Measurements from ENCODE around the gene POLD4.

The POLD4 gene

DNA sequence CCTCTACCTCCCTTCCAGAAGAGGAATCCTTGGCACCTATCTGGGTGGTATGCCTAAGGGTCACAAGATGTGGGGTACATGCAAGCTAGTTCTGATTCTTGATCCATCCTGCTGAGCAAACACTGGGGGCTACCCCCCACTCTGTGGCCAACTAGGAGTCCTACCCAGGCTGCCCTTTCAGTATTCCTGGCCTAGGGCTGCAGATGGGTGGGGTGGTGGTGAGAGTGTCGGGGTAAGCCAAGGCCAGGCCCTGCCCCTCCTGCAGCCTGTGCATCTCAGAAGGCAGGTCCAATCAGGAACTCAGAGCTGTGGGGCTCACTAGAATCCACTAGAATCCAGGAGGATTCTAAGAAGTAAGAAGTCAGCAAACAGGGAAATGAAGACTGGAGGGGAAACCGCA, 39.1 kb downstream of the POLD4 start:
- no peak for DNase-seq (ENCODE audit: low spot score)

DNA sequence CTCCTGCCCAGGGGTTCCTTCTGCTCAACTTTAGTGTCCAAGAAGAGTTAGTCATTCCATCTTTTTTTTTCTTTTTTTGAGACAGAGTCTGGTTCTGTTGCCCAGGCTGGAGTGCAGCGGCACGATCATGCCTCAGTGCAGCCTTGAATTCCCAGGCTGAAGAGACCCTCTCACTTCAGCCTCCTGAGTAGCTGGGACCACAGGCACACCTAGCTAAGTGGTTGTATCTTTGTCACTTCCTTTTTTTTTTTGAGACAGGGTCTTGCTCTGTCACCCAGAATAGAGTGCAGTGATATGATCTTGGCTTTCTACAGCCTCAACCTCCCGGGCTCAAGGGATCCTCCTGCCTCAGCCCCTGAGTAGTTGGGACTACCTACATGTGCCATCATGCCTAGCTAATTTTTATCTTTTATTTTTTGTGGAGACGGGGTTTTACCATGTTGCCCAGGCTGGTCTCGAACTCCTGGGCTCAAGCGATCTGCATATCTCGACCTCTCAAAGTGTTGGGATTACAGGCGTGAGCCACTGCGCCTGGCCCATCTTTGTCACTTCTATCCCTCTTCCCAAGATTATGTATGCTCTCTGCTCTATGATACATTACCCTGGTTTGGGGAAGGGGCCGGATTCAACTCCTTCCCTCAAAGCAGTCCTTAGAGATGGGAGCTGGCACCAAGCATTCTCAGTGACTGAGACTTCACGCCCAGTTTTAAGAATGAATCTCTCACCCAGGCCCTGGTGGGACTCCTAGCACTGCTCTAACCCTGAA, 40.0 kb downstream of the POLD4 start:
- no peak for DNase-seq (ENCODE audit: low spot score)

DNA sequence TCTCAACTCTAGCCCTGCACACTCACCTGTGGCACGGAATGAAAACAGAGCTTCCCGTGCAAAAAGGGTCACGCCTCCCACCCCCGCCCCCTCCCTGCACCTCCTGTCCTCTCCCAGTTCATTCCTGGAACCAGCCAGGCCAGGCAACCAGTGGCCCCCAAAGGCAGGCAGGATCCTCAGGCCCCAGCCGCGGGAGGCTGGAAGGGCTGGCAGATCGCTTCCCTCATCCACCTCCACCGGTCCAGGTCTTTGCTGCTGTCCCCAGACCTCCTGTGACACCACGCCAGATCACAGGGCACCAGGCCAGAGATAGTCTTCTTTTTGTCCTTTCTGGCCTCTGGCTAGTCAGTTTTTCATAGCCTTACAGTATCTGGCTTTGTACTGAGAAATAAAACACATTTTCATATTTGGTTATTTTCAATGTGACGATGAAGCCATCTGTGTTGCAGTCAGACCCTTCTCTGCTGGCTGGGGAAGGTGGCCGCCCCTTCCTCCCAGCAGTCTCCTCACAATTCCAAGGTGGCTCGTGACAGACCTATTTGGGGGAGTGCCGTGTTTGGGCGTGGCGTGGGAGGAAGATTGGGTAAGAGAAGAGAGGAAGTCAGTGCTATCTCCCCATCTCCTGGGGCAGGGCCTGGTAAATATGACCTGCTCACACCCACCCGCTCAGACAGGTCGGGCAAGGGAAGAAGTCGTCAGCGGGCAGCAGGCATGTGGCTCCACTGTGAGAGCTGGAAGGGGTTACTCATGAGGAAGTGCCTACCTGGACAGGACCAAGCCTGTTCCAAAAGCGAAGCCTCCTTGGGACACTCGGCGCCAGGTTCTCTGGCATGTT, 40.9 kb downstream of the POLD4 start:
- no peak for DNase-seq (ENCODE audit: low spot score)

DNA sequence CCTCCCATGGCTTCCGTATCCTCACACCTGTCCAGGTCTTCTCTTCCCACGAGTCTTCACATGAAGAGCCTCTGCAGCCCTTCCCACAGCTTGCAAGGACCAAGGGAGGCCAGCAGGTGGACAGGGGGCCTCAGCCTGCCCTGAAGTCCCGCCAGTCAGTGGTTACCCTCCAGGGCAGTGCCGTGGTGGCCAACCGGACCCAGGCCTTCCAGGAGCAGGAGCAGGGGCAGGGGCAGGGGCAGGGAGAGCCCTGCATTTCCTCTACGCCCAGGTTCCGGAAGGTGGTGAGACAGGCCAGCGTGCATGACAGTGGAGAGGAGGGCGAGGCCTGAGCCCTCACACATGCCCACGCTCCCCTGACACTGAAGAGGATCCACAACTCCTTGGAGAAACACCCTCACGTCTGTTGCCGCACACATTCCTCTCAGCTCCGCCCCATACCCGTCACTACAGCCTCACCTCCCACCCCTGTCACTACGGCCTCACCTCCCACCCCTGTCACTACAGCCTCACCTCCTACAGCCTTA, 41.7 kb downstream of the POLD4 start:
- no peak for DNase-seq (ENCODE audit: low spot score)

DNA sequence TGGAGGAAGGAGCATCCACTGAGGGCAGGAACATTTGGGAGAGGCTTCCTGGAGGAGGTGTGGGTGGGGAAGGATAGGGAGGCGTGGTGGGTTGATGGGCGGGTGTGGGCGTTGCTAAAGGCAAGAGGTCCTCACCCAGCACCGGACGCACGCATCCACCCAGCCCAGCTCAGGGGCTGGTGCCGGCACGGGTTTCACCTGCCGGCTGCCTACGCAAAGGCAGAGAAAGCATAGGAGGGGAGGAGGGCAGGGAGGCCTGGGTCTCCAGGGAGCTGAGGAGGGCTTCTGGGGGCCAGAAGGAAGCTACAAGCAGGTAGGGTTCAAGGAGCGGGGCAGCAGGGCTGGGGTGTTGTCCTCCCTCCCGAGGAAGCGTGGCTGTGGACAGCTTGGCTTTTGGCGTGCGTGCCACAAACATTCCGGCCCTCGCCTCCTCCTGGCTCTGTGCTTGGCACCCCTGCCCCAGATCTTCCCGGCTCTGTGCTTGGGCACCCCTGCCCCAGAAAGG, 42.2 kb downstream of the POLD4 start:
- no peak for DNase-seq (ENCODE audit: low spot score)

DNA sequence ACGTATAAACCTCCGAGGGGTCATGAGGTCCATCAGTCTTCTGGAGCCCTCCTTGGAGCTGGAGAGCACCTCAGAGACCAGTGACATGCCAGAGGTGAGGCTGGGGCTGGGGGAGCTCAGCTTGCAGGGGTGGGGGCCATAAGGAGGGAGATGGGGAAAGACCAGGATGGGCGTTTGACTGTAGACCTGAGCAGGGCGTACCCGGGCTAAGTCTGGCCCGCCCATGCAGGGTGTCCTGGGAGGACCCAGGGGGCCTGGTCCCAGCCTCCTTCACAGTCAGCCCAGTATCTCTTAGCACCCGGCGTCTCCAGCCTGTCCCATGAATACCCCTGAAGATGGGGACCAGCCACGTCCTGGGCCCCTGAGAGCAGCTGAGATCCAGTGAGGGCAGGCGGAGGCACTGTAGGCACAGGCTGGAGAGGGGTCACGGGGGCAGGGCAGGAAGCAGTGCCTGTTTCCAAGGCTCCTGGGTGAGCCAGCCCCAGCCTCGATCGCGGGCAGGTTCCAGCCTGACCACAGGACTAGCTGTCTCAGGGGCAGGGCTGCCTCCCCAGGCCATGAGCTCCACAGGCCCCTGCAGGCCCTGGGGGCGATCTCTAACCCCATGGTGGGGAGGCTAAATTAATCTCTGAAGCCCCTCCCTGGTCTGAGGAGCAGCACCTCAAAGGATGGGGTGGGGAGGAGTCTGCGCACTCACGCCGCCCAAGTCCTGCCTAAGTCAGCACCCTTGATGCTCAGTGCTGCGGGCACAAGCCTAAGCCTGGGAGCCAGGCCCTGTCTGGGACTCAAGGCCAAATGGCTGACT, 42.9 kb downstream of the POLD4 start:
- DNase-seq (ENCODE audit: low spot score) = no peak

DNA sequence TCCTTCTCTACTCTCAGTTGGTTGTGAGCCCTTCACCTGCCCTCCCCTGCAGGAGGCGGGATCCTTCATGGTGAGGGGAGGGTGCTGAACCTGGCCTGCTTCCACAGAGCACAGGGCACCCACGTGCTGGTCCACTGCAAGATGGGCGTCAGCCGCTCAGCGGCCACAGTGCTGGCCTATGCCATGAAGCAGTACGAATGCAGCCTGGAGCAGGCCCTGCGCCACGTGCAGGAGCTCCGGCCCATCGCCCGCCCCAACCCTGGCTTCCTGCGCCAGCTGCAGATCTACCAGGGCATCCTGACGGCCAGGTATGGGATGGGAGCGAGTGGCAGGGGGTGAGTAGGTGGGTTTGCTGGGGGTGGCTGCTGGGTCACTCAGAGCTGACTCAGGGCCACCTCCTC, 43.7 kb downstream of the POLD4 start:
- no peak for DNase-seq (ENCODE audit: low spot score)

DNA sequence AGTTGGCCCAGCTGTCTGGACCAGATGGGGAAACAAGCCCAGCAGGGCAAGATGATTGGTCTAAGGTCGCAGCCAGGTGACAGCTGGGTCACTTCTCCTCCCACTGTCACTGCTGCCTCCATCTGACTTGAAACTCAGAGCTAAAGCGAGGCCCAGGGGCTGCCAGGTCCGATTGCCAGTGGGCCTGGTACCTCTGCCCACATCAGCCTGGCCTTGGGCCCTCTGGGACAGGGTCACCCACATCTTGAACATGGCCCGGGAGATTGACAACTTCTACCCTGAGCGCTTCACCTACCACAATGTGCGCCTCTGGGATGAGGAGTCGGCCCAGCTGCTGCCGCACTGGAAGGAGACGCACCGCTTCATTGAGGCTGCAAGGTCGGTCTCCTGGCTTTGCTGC, 44.2 kb downstream of the POLD4 start:
- DNase-seq (ENCODE audit: low spot score) = no peak

DNA sequence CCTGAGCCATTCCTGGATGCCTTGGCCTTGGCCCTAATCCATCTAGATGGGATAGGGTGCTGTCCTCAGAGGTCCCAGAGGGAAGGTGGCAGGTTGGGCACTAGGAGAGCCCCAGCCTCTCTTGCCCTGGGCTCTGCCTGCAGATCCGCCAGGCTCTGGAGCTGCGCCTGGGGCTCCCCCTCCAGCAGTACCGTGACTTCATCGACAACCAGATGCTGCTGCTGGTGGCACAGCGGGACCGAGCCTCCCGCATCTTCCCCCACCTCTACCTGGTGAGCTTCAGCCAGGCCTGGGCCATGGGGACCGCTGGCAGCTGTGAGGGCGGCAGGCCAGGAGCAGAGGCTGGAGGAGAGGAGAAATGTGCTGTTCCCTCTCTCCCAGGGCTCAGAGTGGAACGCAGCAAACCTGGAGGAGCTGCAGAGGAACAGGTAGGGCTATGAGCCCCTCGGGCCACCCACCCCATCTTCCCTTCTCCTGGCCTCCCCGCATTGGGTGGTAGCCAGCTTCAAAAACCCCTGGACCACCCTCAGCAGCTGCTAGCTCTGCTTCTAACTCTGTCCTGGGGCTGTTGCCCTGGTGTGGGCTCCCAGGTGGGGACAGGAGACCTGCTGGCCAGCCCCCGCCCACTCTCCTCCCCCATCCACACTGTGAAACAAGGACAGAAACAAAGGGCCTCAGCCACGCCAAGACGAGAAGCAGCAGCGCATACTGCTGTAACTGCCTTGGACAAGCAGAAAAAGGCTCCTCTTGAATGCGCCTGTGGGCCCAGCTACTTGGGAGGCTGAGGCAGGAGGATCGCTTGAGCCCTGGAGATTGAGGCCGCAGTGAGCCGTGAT, 45.1 kb downstream of the POLD4 start:
- DNase-seq (ENCODE audit: low spot score) = no peak

DNA sequence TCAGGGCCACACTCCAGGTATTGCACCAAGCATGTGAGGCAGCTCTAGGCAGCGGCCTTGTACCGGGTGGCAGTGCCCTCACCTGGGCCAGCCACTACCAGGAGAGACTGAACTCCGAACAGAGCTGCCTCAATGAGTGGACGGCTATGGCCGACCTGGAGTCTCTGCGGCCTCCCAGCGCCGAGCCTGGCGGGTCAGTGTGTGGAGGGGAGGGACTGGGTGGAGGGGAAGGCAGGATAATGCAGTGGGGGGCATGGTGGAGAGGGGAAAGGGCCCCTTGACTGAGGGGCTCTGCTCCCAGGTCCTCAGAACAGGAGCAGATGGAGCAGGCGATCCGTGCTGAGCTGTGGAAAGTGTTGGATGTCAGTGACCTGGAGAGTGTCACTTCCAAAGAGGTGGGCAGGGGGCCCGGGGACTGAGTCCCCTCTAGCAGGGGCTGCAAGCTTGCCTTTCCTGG, 45.8 kb downstream of the POLD4 start:
- no peak for DNase-seq (ENCODE audit: low spot score)

DNA sequence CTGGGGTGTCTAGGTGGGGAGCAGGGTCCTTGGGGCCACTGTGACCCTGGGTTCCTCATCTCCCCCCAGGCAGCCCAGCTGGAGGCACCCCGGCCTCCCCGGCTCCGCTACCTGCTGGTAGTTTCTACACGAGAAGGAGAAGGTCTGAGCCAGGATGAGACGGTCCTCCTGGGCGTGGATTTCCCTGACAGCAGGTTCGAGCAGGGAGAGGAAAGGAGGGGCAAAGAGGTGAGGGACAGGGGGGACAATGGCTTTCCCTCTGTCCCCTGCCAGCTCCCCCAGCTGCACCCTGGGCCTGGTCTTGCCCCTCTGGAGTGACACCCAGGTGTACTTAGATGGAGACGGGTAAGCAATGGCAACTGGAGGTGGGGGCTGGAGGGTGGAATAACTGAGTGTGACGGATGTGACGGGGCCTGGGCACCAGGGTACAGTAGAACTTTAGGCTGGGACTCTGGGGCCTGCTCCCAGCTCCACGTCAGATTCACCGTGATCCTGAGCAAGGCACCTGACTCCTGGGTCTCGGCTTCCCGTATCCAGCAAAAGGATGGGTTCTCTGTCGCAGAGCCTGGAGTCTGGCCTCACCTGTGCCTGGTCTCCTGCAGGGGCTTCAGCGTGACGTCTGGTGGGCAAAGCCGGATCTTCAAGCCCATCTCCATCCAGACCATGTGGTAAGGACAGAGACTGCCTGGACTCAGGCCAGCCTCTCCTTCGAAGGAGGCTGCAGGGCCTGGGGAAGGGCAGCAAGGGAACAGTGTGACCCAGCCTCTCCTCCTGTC, 46.4 kb downstream of the POLD4 start:
- no peak for DNase-seq (ENCODE audit: low spot score)

DNA sequence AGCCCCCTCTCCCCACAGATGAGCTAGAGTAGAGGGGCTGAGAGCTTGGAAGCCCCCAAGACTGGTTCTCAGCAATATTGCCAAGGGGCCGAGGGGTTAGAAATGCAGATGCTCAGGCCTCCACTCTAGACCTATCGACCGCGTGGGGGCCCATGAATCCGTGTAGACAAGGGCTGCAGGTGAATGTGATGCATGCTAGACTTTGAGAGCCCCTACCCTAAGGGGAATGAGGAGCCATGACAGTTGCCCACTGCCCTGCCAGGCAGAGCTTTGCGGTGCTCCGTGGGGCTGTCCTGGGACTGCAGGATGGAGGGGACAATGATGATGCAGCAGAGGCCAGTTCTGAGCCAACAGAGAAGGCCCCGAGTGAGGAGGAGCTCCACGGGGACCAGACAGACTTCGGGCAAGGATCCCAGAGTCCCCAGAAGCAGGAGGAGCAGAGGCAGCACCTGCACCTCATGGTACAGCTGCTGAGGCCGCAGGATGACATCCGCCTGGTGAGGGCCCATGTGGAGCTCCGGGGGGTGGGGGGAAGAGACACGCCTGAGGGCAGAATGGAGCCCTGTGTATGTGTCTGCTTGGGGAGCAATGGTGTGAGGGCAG, 48.7 kb downstream of the POLD4 start:
- no peak for DNase-seq (ENCODE audit: low spot score)

DNA sequence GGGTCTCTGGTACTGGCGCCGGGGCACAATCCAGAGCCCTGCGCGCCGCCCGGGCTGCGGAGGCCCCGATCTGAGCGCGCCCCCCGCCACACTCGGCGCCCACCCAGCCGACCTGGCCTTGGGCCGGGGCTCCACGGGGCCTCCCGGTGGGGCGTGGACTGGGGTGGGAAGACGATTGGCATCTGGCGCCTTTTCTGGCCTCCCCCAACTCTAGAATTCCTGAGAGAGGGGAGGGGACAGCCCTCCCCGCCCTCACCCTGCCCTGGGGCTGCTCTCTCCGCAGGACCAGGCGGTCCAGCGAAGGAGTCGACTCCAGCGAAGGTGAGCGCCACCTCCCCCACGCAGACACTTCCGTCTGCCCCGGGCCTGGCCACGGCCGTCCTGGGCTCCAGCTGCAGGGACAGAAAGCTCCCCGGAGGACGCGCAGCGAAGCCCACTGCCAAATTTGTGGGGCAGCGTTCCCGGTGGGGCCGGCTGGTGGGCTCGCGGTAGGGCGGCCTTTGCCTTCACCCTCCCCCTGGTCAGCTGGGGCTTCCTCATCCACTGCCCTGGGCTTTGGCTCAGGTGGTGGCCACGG, 49.4 kb downstream of the POLD4 start:
- no peak for DNase-seq (ENCODE audit: low spot score)

DNA sequence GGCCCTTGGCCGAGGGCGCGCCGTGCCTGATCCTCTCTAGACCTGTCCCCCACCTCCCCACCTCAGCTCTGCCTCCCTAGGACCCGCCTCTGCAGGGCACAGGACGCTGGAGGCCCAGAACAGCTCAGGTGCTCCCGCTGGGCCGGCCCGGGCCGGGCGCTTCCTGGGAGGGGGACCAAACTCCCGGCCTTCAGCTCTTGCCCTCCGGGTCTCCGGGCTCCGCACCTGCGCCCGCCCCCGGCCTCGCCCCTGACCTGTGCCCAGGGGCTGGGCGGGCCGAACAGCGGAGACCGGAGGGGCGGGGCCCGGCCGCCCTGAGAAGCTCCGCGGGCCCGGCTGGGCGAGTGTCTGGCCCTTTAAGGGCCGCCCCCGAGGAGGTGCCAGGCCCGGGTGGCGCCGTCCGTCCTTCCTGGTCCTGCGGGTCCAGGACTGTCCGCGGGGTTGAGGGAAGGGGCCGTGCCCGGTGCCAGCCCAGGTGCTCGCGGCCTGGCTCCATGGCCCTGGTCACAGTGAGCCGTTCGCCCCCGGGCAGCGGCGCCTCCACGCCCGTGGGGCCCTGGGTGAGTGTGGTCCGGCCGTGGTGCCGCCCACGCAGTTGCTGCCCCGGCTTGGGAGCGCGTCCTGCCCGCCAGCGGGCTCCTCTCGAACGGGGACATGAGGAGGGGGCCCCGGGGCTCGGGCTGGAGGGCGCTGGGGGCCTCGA, 50.1 kb downstream of the POLD4 start, which contains the start of gene SSH3:
SSH3 (plus strand) TSS at position 399 of the 703 bp plus-strand sequence; CDS start at position 495, 96 bp downstream.
- peak; percentile 71 for DNase-seq (ENCODE audit: low spot score)

DNA sequence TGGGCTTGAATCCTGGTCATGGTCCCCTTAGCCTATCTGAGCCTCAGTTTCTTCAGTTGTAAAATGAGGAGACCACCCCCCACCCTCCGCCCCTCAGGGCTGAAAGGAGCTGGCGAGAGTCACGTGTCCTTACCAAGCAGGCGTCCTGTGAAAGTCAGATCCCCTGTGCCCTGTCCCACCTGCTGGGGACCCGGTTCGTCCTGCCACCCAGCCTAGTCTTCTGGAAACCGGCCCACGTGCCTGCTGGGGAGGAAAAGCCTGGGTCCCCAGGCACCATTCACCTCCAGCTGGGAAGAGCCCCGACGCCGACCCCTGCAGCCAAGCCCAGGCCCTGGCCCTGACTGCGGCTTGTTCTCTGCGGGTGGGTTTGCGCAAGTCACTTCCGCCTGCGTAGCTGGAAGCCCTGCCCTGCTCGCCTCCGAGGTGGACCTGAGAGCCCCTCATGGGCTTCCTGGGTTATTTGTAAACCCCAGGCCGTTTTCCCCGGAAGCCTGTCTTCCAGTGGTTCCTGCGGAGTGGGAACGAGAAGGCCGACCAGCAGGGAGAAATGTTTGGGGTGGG, 50.7 kb downstream of the POLD4 start:
- DNase-seq (ENCODE audit: low spot score) = no peak

DNA sequence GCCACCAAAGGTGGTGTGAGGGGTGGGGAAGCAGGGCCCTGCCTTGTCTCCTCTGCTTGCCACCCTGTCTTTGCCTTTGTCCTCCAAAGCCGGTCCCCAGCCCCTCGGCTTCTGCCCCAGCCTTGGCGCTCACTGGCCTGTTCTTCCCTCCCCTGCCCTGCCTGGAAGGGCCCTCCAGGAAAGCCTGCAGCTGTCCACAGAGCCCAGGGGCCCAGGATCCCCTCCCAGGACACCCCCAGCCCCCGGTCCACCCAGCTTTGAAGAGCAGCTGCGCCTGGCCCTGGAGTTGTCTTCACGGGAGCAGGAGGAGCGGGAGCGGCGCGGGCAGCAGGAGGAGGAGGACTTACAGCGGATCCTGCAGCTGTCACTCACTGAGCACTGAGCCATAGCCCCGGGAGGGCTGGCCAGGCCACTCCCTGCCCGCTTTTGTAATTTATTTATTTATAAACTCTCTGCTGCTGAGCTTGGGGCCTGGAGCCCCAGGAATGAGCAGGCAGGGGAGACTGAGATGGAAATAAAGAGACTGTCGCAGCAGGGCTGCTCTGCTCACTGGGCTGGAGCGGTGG, 51.3 kb downstream of the POLD4 start:
- peak; percentile 57 for DNase-seq (ENCODE audit: low spot score)

DNA sequence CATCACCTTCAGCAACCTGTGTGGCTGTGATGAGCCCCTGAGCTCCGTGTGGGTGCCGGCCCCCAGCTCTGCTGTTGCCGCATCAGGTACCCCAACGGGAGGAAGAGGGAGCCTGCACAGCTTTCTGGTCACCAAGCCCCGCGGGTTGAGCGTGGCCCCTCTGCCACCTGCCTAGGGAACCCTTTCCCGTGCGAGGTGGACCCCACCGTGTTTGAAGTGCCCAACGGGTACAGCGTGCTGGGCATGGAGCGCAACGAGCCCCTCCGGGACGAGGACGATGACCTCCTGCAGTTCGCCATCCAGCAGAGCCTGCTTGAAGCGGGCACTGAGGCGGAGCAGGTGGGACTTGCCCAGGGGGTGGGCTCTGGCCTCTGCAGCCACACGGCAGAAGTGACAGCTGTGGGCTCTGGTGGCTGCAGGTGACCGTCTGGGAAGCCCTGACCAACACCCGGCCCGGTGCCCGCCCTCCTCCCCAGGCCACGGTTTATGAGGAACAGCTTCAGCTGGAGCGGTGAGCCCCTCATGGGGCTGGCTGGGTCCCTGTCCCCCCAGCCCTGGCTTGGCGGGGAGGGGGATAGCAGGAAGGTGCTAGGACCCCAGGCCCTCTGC, 51.9 kb downstream of the POLD4 start:
- DNase-seq (ENCODE audit: low spot score) = no peak
